HG03469 (cell line): Measurements from ENCODE around the gene RNF141.

Experiments used
- ATAC-seq: cut with Tn5 transposase; IDR thresholded peaks from one replicate; pipeline ENCODE4 v1.9.1; 2021; ENCODE audit warnings: mild to moderate bottlenecking, moderate library complexity, moderate number of reproducible peaks; ENCODE audit not compliant: unreplicated experiment

The RNF141 gene

GRCh38 chr11:10499874-10500601 is 40.9 kb downstream of the RNF141 start:
- no peak for ATAC-seq

GRCh38 chr11:10499452-10499851 is 41.5 kb downstream of the RNF141 start:
- no peak for ATAC-seq

GRCh38 chr11:10498426-10499250 is 42.3 kb downstream of the RNF141 start:
- ATAC-seq = no peak

GRCh38 chr11:10498022-10498400 is 43.0 kb downstream of the RNF141 start:
- ATAC-seq = no peak

- no peak for ATAC-seq
Observed at GRCh38 chr11:10497371-10498021, 43.5 kb downstream of the RNF141 start.

GRCh38 chr11:10496296-10496936 is 44.6 kb downstream of the RNF141 start:
- no peak for ATAC-seq

GRCh38 chr11:10495464-10495786 is 45.6 kb downstream of the RNF141 start:
- ATAC-seq = no peak

- ATAC-seq = no peak
Observed at GRCh38 chr11:10494636-10495463, 46.1 kb downstream of the RNF141 start.

GRCh38 chr11:10493041-10493663 is 47.8 kb downstream of the RNF141 start:
- ATAC-seq = no peak

- ATAC-seq = no peak
Observed at GRCh38 chr11:10492084-10492483, 48.9 kb downstream of the RNF141 start.

- no peak for ATAC-seq
Observed at GRCh38 chr11:10490398-10491241, 50.4 kb downstream of the RNF141 start.

GRCh38 chr11:10490032-10490397 is 51.0 kb downstream of the RNF141 start:
- no peak for ATAC-seq

GRCh38 chr11:10488934-10489691 is 51.9 kb downstream of the RNF141 start:
- ATAC-seq = peak; percentile 57

GRCh38 chr11:10488121-10488933 is 52.7 kb downstream of the RNF141 start:
- no peak for ATAC-seq

- ATAC-seq = no peak
Observed at GRCh38 chr11:10487002-10487647, 53.9 kb downstream of the RNF141 start.

GRCh38 chr11:10486161-10486840 is 54.7 kb downstream of the RNF141 start:
- ATAC-seq = no peak

- no peak for ATAC-seq
Observed at GRCh38 chr11:10485646-10486045, 55.3 kb downstream of the RNF141 start.
